Glutamatergic neuron (in vitro differentiated cells): Measurements from ENCODE around the gene MRPL33. TPM values are rescaled to one million over a fixed set of nuclear protein-coding genes. Genes with fewer than 3 reads are reported as not detected.

Experiments used
- DNase-seq: peaks from one replicate; pipeline ENCODE4 v3.0.0; 2022
- H3K27ac Mint-ChIP-seq: one replicate; pipeline ENCODE4 v1.8.0; 2020; ENCODE audit warnings: mild to moderate bottlenecking, mixed read lengths, inconsistent platforms; ENCODE audit not compliant: unreplicated experiment
- H3K27me3 Mint-ChIP-seq: one replicate; pipeline ENCODE4 v1.8.0; 2020; ENCODE audit warnings: mild to moderate bottlenecking, moderate library complexity, mixed read lengths, inconsistent platforms; ENCODE audit not compliant: unreplicated experiment
- H3K36me3 Mint-ChIP-seq: one replicate; pipeline ENCODE4 v1.8.0; 2020; ENCODE audit warnings: mild to moderate bottlenecking, mixed read lengths, inconsistent platforms; ENCODE audit not compliant: unreplicated experiment
- H3K4me1 Mint-ChIP-seq: one replicate; pipeline ENCODE4 v1.8.0; 2020; ENCODE audit warnings: mild to moderate bottlenecking, low read depth, mixed read lengths, inconsistent platforms; ENCODE audit not compliant: unreplicated experiment
- H3K4me3 Mint-ChIP-seq: one replicate; pipeline ENCODE4 v1.8.0; 2020; ENCODE audit warnings: mild to moderate bottlenecking, mixed read lengths, inconsistent platforms; ENCODE audit not compliant: unreplicated experiment
- H3K9me3 Mint-ChIP-seq: one replicate; pipeline ENCODE4 v1.8.0; 2020; ENCODE audit warnings: mild to moderate bottlenecking, moderate library complexity, mixed read lengths, inconsistent platforms; ENCODE audit not compliant: unreplicated experiment
- CTCF ChIP-seq: fragments of 200-600 bp; sonication (generic); IDR thresholded peaks from one replicate; pipeline ENCODE4 v1.5.0; 2021; ENCODE audit not compliant: partially characterized antibody, unreplicated experiment
- total RNA-seq: library from RNA; stranded (reverse); fragmentation: NEBNext Ultra II Directional; extraction: Animal tissue kit (Norgen Biotek cat#: 25700); gene quantifications from one replicate; pipeline ENCODE4 v1.2.1, GENCODE V29; 2021; ENCODE audit not compliant: unreplicated experiment

MRPL33 gene
- total RNA-seq, 1 donor from 2014 or later = 54.2 TPM

GRCh38 chr2:27751377-27751776, 20.1 kb upstream of the MRPL33 start:
- Mint-ChIP-seq H3K36me3 (peaks cover 8% of the 10 kb centered on the region), H3K4me1 (no peaks in the 10 kb centered on the region), H3K4me3 (no peak overlapping the region), H3K27me3 (peaks cover 4% of the 10 kb centered on the region), H3K27ac (no peak overlapping the region), H3K9me3 (peaks cover 4% of the 10 kb centered on the region)
- TF ChIP-seq CTCF = no peak
- no peak for DNase-seq

GRCh38 chr2:27752551-27753237, 18.8 kb upstream of the MRPL33 start:
- Mint-ChIP-seq H3K36me3 (peaks cover 8% of the 10 kb centered on the region), H3K4me1 (no peaks in the 10 kb centered on the region), H3K27me3 (peaks cover 4% of the 10 kb centered on the region), H3K9me3 (peaks cover 4% of the 10 kb centered on the region), H3K4me3 (peak overlapping the region; percentile 47), H3K27ac (no peak overlapping the region)
- DNase-seq = no peak
- TF ChIP-seq CTCF = no peak

GRCh38 chr2:27754138-27754588, 17.4 kb upstream of the MRPL33 start:
- peaks cover 2% of the 10 kb centered on the region for H3K27me3 Mint-ChIP-seq
- peak overlapping the region; percentile 28 for H3K4me3 Mint-ChIP-seq
- TF ChIP-seq CTCF = peak; percentile 74
- no peaks in the 10 kb centered on the region for H3K9me3 Mint-ChIP-seq
- H3K27ac Mint-ChIP-seq = no peak overlapping the region
- DNase-seq = peak; percentile 93
- no peaks in the 10 kb centered on the region for H3K4me1 Mint-ChIP-seq
- no peaks in the 10 kb centered on the region for H3K36me3 Mint-ChIP-seq

- Mint-ChIP-seq H3K27ac (no peak overlapping the region), H3K36me3 (no peaks in the 10 kb centered on the region), H3K4me3 (no peak overlapping the region), H3K4me1 (no peaks in the 10 kb centered on the region), H3K27me3 (peaks cover 2% of the 10 kb centered on the region), H3K9me3 (no peaks in the 10 kb centered on the region)
- TF ChIP-seq CTCF = no peak
- no peak for DNase-seq
Observed at GRCh38 chr2:27754831-27755230, 16.7 kb upstream of the MRPL33 start.

GRCh38 chr2:27756091-27756490, 15.4 kb upstream of the MRPL33 start:
- Mint-ChIP-seq H3K27ac (no peak overlapping the region), H3K36me3 (no peaks in the 10 kb centered on the region), H3K4me3 (no peak overlapping the region), H3K4me1 (no peaks in the 10 kb centered on the region), H3K27me3 (peaks cover 2% of the 10 kb centered on the region), H3K9me3 (no peaks in the 10 kb centered on the region)
- DNase-seq = no peak
- TF ChIP-seq CTCF = no peak
